ENCODE results near the gene SLC6A20.

- TF ChIP-seq POLR2A (IDR thresholded peaks at IDR 0.05; ENCODE audit: extremely low read depth, insufficient read length) (no peak), CTCF (IDR thresholded peaks at IDR 0.05; ENCODE audit: low read depth, low read length) (no peak), MAX (IDR thresholded peaks at IDR 0.05; ENCODE audit: low read depth, low read length) (no peak)
These were observed 18.0 kb upstream of the SLC6A20 start for GRCh38 chr3:45814322-45814721.

Measured in NB4 (cell line).